GM19395 (cell line): ENCODE measurements around the gene XBP1.
A peak's percentile ranks its signal among the peaks of the same experiment; 100 is the strongest.
"Not testable (repeated sequence)": the region's sequence is repeated elsewhere in the genome, so short reads cannot be mapped to it uniquely, and the experiment has no call there.

Experiments
- ATAC-seq: cut with Tn5 transposase; IDR thresholded peaks from one replicate; pipeline ENCODE4 v1.9.1; 2021; ENCODE audit warnings: mild to moderate bottlenecking, moderate library complexity; ENCODE audit not compliant: unreplicated experiment

Gene XBP1

GRCh38 chr22:28793976-28794584 lies 6.3 kb downstream of the XBP1 start:
- no peak for ATAC-seq

- ATAC-seq, result peak; percentile 49
These were observed 7.6 kb downstream of the XBP1 start for GRCh38 chr22:28792491-28793383.

- peak; percentile 72 for ATAC-seq
These were observed 8.4 kb downstream of the XBP1 start for GRCh38 chr22:28791841-28792490.

GRCh38 chr22:28791124-28791523 lies 9.2 kb downstream of the XBP1 start:
- no peak for ATAC-seq

- ATAC-seq, result no peak
These were observed 11.8 kb downstream of the XBP1 start for GRCh38 chr22:28788601-28789000.

- no peak for ATAC-seq
These were observed 16.3 kb downstream of the XBP1 start for GRCh38 chr22:28783786-28784671.

- no peak for ATAC-seq
These were observed 20.1 kb downstream of the XBP1 start for GRCh38 chr22:28780296-28780695.

- ATAC-seq, result no peak
These were observed 20.5 kb downstream of the XBP1 start for GRCh38 chr22:28779833-28780232.

GRCh38 chr22:28774378-28774777 lies 26.0 kb downstream of the XBP1 start:
- no peak for ATAC-seq

- peak; percentile 33 for ATAC-seq
These were observed 26.9 kb downstream of the XBP1 start for GRCh38 chr22:28773461-28773867.

GRCh38 chr22:28772633-28773460 lies 27.5 kb downstream of the XBP1 start, which contains the start of gene CCDC117:
TSS of gene CCDC117 (plus strand) at chr22:28772695. CDS start at chr22:28772850, 155 bp downstream.
- ATAC-seq, result peak; percentile 92

GRCh38 chr22:28771195-28771791 lies 29.1 kb downstream of the XBP1 start:
- no peak for ATAC-seq

- no peak for ATAC-seq
These were observed 30.8 kb downstream of the XBP1 start for GRCh38 chr22:28769394-28770085.

GRCh38 chr22:28768701-28769393 lies 31.5 kb downstream of the XBP1 start:
- no peak for ATAC-seq

- ATAC-seq, result no peak
These were observed 33.7 kb downstream of the XBP1 start for GRCh38 chr22:28766628-28767027.

- ATAC-seq, result not testable (repeated sequence)
These were observed 38.4 kb downstream of the XBP1 start for GRCh38 chr22:28762000-28762399.

- no peak for ATAC-seq
These were observed 39.0 kb downstream of the XBP1 start for GRCh38 chr22:28761449-28761755.

GRCh38 chr22:28759861-28760560 lies 40.4 kb downstream of the XBP1 start:
- ATAC-seq, result no peak
